Measurements from ENCODE around the gene PPFIBP2.

- TF ChIP-seq, protein P1, sequence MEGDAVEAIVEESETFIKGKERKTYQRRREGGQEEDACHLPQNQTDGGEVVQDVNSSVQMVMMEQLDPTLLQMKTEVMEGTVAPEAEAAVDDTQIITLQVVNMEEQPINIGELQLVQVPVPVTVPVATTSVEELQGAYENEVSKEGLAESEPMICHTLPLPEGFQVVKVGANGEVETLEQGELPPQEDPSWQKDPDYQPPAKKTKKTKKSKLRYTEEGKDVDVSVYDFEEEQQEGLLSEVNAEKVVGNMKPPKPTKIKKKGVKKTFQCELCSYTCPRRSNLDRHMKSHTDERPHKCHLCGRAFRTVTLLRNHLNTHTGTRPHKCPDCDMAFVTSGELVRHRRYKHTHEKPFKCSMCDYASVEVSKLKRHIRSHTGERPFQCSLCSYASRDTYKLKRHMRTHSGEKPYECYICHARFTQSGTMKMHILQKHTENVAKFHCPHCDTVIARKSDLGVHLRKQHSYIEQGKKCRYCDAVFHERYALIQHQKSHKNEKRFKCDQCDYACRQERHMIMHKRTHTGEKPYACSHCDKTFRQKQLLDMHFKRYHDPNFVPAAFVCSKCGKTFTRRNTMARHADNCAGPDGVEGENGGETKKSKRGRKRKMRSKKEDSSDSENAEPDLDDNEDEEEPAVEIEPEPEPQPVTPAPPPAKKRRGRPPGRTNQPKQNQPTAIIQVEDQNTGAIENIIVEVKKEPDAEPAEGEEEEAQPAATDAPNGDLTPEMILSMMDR (IDR thresholded peaks at IDR 0.05), result no peak
- TF ChIP-seq EP300 (IDR thresholded peaks at IDR 0.05) (no peak), POLR2AphosphoS2 (conservative IDR thresholded peaks at IDR 0.05; ENCODE audit: low read length) (no peak), POLR2A (IDR thresholded peaks at IDR 0.05; ENCODE audit: low read length) (no peak), SMC3 (IDR thresholded peaks at IDR 0.05) (no peak), REST (IDR thresholded peaks at IDR 0.05) (no peak)
- TF ChIP-seq, protein P2, sequence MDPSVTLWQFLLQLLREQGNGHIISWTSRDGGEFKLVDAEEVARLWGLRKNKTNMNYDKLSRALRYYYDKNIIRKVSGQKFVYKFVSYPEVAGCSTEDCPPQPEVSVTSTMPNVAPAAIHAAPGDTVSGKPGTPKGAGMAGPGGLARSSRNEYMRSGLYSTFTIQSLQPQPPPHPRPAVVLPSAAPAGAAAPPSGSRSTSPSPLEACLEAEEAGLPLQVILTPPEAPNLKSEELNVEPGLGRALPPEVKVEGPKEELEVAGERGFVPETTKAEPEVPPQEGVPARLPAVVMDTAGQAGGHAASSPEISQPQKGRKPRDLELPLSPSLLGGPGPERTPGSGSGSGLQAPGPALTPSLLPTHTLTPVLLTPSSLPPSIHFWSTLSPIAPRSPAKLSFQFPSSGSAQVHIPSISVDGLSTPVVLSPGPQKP (IDR thresholded peaks at IDR 0.05; ENCODE audit: low read depth, low read length), result no peak
Observed at GRCh38 chr11:7621090-7621489, 107.3 kb downstream of the PPFIBP2 start.

All from A549 (cell line).